HepG2 (cell line): ENCODE measurements around the gene TUT1. TPM values are rescaled to one million over a fixed set of nuclear protein-coding genes. Genes with fewer than 3 reads are reported as not detected.
A peak's percentile ranks its signal among the peaks of the same experiment; 100 is the strongest.

Experiments
- ATF7 ChIP-seq, 2 experiments: fragments of 450-650 bp in 1 of 2; sonication (generic) in 1 of 2; formaldehyde crosslinking in 1 of 2; IDR thresholded peaks; 2 replicates each; pipeline versions ENCODE4 v1.4.0 to v1.6.1; 2016 to 2020; ENCODE audit warnings: antibody characterized with exemption in 1 of 2, mild to moderate bottlenecking in 1 of 2, missing genetic modification reagents in 1 of 2
- CCDC6 ChIP-seq: sonication (generic); formaldehyde crosslinking; IDR thresholded peaks from 2 replicates; pipeline ENCODE4 v1.8.1; 2022; ENCODE audit warnings: mild to moderate bottlenecking, missing genetic modification reagents, moderate library complexity
- CSRNP1 ChIP-seq: sonication (generic); formaldehyde crosslinking; IDR thresholded peaks from 2 replicates; pipeline ENCODE4 v1.8.1; 2023; ENCODE audit warnings: mild to moderate bottlenecking, missing genetic modification reagents
- DNMT3B ChIP-seq: conservative IDR thresholded peaks from 2 replicates; pipeline ENCODE4 v1.6.1; 2016; ENCODE audit warnings: missing biosample characterization, control low read depth
- ERF ChIP-seq: IDR thresholded peaks from 2 replicates; pipeline ENCODE4 v1.6.1; 2018; ENCODE audit warnings: missing biosample characterization, missing genetic modification reagents
- IKZF4 ChIP-seq: sonication (generic); formaldehyde crosslinking; IDR thresholded peaks from 2 replicates; pipeline ENCODE4 v1.5.1; 2020; ENCODE audit warnings: borderline replicate concordance, mild to moderate bottlenecking, low read depth, missing genetic modification reagents; ENCODE audit errors: not compliant biosample characterization
- IRF2 ChIP-seq: IDR thresholded peaks from 2 replicates; pipeline ENCODE4 v1.6.1; 2018; ENCODE audit warnings: missing genetic modification reagents, missing compliant biosample characterization
- KAT8 ChIP-seq: IDR thresholded peaks from 2 replicates; pipeline ENCODE4 v1.6.1; 2016; ENCODE audit warnings: missing genetic modification reagents, missing compliant biosample characterization
- KDM4B ChIP-seq: sonication (generic); formaldehyde crosslinking; IDR thresholded peaks from 2 replicates; pipeline ENCODE4 v1.4.0; 2020; ENCODE audit warnings: missing genetic modification reagents
- KLF16 ChIP-seq, 2 experiments: sonication (generic) in 1 of 2; formaldehyde crosslinking in 1 of 2; IDR thresholded peaks; 2 replicates each; pipeline versions ENCODE4 v1.6.1 to v1.8.0; 2016 to 2023; ENCODE audit warnings: missing genetic modification reagents in 2 of 2, missing compliant biosample characterization in 1 of 2
- REPIN1 ChIP-seq: sonication (generic); formaldehyde crosslinking; IDR thresholded peaks from 2 replicates; pipeline ENCODE4 v1.8.0; 2022; ENCODE audit warnings: missing genetic modification reagents, low read depth, mild to moderate bottlenecking, borderline replicate concordance
- SKIL ChIP-seq: sonication (generic); formaldehyde crosslinking; IDR thresholded peaks from 2 replicates; pipeline ENCODE4 v1.8.0; 2022; ENCODE audit warnings: missing genetic modification reagents, mild to moderate bottlenecking, moderate library complexity, borderline replicate concordance
- TARDBP ChIP-seq: sonication (generic); formaldehyde crosslinking; IDR thresholded peaks from 2 replicates; pipeline ENCODE4 v1.8.0; 2022; ENCODE audit warnings: mild to moderate bottlenecking, missing genetic modification reagents
- TBX3 ChIP-seq: fragments of 450-650 bp; IDR thresholded peaks from 2 replicates; pipeline ENCODE4 v1.6.1; 2017; ENCODE audit warnings: antibody characterized with exemption, mild to moderate bottlenecking, inconsistent platforms, borderline replicate concordance
- YEATS4 ChIP-seq: sonication (generic); formaldehyde crosslinking; IDR thresholded peaks from 2 replicates; pipeline ENCODE4 v1.4.0; 2020; ENCODE audit warnings: missing genetic modification reagents, borderline replicate concordance
- ZBED4 ChIP-seq: sonication (generic); formaldehyde crosslinking; IDR thresholded peaks from 2 replicates; pipeline ENCODE4 v1.4.0; 2020; ENCODE audit warnings: missing genetic modification reagents, borderline replicate concordance
- ZEB1 ChIP-seq: IDR thresholded peaks from 2 replicates; pipeline ENCODE4 v1.6.1; 2012; ENCODE audit warnings: mild to moderate bottlenecking, low read depth, inconsistent platforms; ENCODE audit not compliant: insufficient replicate concordance
- ZNF205 ChIP-seq: IDR thresholded peaks from 2 replicates; pipeline ENCODE4 v1.6.1; 2018; ENCODE audit warnings: missing biosample characterization, missing genetic modification reagents
- ZNF230 ChIP-seq: sonication (generic); formaldehyde crosslinking; IDR thresholded peaks from 2 replicates; pipeline ENCODE4 v1.4.0; 2020; ENCODE audit warnings: mild to moderate bottlenecking, missing genetic modification reagents
- ZNF234 ChIP-seq: sonication (generic); formaldehyde crosslinking; conservative IDR thresholded peaks from 2 replicates; pipeline ENCODE4 v1.5.1; 2020; ENCODE audit warnings: mild to moderate bottlenecking, missing genetic modification reagents
- ZNF282 ChIP-seq: fragments of 450-650 bp; IDR thresholded peaks from 2 replicates; pipeline ENCODE4 v1.6.1; 2018; ENCODE audit not compliant: partially characterized antibody
- ZNF678 ChIP-seq: sonication (generic); formaldehyde crosslinking; IDR thresholded peaks from 2 replicates; pipeline ENCODE4 v1.4.0; 2020; ENCODE audit warnings: mild to moderate bottlenecking, missing genetic modification reagents
- ZZZ3 ChIP-seq: sonication (generic); formaldehyde crosslinking; IDR thresholded peaks from 2 replicates; pipeline ENCODE4 v1.4.0; 2020; ENCODE audit warnings: missing genetic modification reagents, mild to moderate bottlenecking, borderline replicate concordance
- polyA plus RNA-seq, 8 experiments: library from polyadenylated mRNA; depleted of rRNA in 3 of 8; stranded (reverse) in 7 of 8; unstranded in 1 of 8; fragments of >200 nt; fragmentation: Illumina TruSeq in 4 of 8; extraction: Trizol in 4 of 8; gene quantifications; 2 replicates each; pipeline versions ENCODE4 v1.2.1 to v1.2.3, GENCODE V29; 2011 to 2016; ENCODE audit warnings: low read depth in 4 of 8, missing spikeins in 1 of 8, mixed read lengths in 1 of 8; ENCODE audit not compliant: insufficient read depth in 1 of 8
- total RNA-seq, 5 experiments: library from RNA; depleted of rRNA; stranded (reverse); fragments of >200 nt; fragmentation: Illumina TruSeq; extraction: Trizol; gene quantifications; 2 replicates each; pipeline ENCODE4 v1.2.3, GENCODE V29; 2016; ENCODE audit warnings: low read depth in 1 of 5

Gene TUT1
- total and polyA plus RNA-seq, 2 of the 13 experiments (the other 11 are each of a cell fraction or from before 2014, with no cell fraction given): 9.7 to 14.3 TPM

- TF ChIP-seq ZNF230 (CRISPR knock-in tag): no peak
- no peak for TF ChIP-seq CSRNP1 (CRISPR knock-in tag)
- peak; percentile 31; the same call in 1 of the 2 replicates for TF ChIP-seq ZNF205 (CRISPR knock-in tag)
- TF ChIP-seq YEATS4 (CRISPR knock-in tag): peak; percentile 51; the same call in 1 of the 2 replicates
- TF ChIP-seq ZNF234 (CRISPR knock-in tag): no peak
- TF ChIP-seq TARDBP (CRISPR knock-in tag): peak; percentile 59; the same call in 1 of the 2 replicates
- TF ChIP-seq IRF2: peak; percentile 70
- 0 out of 4 replicates have a peak, but pooled peaks of 1 of the 2 experiments have one; percentile 25 for TF ChIP-seq KLF16 (CRISPR knock-in tag; IDR thresholded peaks at IDR 0.05)
- TF ChIP-seq ZEB1: no peak
- no peak for TF ChIP-seq ZNF282
- TF ChIP-seq ATF7 (IDR thresholded peaks at IDR 0.05): no peak
- TF ChIP-seq ATF7 (CRISPR knock-in tag; IDR thresholded peaks at IDR 0.05): no peak
- TF ChIP-seq KDM4B (CRISPR knock-in tag): no peak
- no peak for TF ChIP-seq IKZF4 (CRISPR knock-in tag)
- peak; percentile 59; the same call in 1 of the 2 replicates for TF ChIP-seq ZBED4 (CRISPR knock-in tag)
- TF ChIP-seq ERF (CRISPR knock-in tag): peak; percentile 83; the same call in 1 of the 2 replicates
- TF ChIP-seq DNMT3B (CRISPR knock-in tag): no peak
- TF ChIP-seq TBX3: no peak
- TF ChIP-seq REPIN1 (CRISPR knock-in tag): 0 out of 2 replicates have a peak, but pooled peaks have one; percentile 21
- no peak for TF ChIP-seq ZNF678 (CRISPR knock-in tag)
- TF ChIP-seq SKIL (CRISPR knock-in tag): peak; percentile 86
- no peak for TF ChIP-seq CCDC6 (CRISPR knock-in tag)
- TF ChIP-seq KAT8 (CRISPR knock-in tag): peak; percentile 60; the same call in 1 of the 2 replicates
- TF ChIP-seq ZZZ3 (CRISPR knock-in tag): no peak
These were observed 43.5 kb downstream of the TUT1 start (continued) for GRCh38 chr11:62547691-62548281.
